Keratinocyte (primary cell): ENCODE results near the gene THUMPD3. TPM values are rescaled to one million over a fixed set of nuclear protein-coding genes. Genes with fewer than 3 reads are reported as not detected.
A peak's percentile ranks its signal among the peaks of the same experiment; 100 is the strongest.

ENCODE experiments used
- DNase-seq: peaks from one replicate; pipeline ENCODE4 v3.0.0-alpha.2; 2011; ENCODE audit warnings: low read depth, missing footprints, low spot score
- FAIRE-seq: peaks from 2 replicates; lab custom pipeline; 2011; peaks lifted over from hg19 to GRCh38; lab: Jason Lieb, UNC
- H2AFZ ChIP-seq: 2 replicates; pipeline ENCODE4 v1.6.0; 2012; ENCODE audit warnings: low read length, control low read depth, inconsistent platforms; ENCODE audit not compliant: control insufficient read depth
- H3K27ac ChIP-seq: 2 replicates; pipeline ENCODE4 v1.5.1; 2011; ENCODE audit warnings: low read length; ENCODE audit not compliant: control insufficient read depth, insufficient read depth
- H3K27me3 ChIP-seq: 3 replicates; pipeline ENCODE4 v1.6.0; 2011; ENCODE audit warnings: low read length; ENCODE audit not compliant: control insufficient read depth, insufficient read depth; ENCODE audit errors: extremely low read depth
- H3K36me3 ChIP-seq, 2 experiments: 2 replicates in 1 of 2; 3 replicates in 1 of 2; pipeline ENCODE4 v1.5.1; 2011; ENCODE audit warnings: low read length in 2 of 2, mild to moderate bottlenecking in 1 of 2; ENCODE audit not compliant: control insufficient read depth in 2 of 2, insufficient read depth in 2 of 2; ENCODE audit errors: extremely low read depth in 1 of 2
- H3K4me1 ChIP-seq: 3 replicates; pipeline ENCODE4 v1.5.1; 2011; ENCODE audit warnings: low read length; ENCODE audit not compliant: control insufficient read depth, insufficient read depth; ENCODE audit errors: extremely low read depth
- H3K4me2 ChIP-seq: 3 replicates; pipeline ENCODE4 v1.6.0; 2011; ENCODE audit warnings: low read depth, low read length; ENCODE audit not compliant: control insufficient read depth, insufficient read depth; ENCODE audit errors: extremely low read depth
- H3K4me3 ChIP-seq, 3 experiments: fragments of 200-600 bp in 1 of 3; sonication (generic) in 1 of 3; 2 replicates in 2 of 3; 3 replicates in 1 of 3; pipeline ENCODE4 v1.5.1; 2011 to 2016; ENCODE audit warnings: low read length in 3 of 3, mild to moderate bottlenecking in 3 of 3, control low read depth in 2 of 3, inconsistent platforms in 1 of 3, low read depth in 1 of 3, mixed read lengths in 1 of 3, mixed run types in 1 of 3, moderate library complexity in 1 of 3; ENCODE audit not compliant: control insufficient read depth in 2 of 3, insufficient read depth in 2 of 3; ENCODE audit errors: extremely low read depth in 1 of 3
- H3K79me2 ChIP-seq: 2 replicates; pipeline ENCODE4 v1.6.0; 2012; ENCODE audit warnings: low read length; ENCODE audit not compliant: control insufficient read depth, insufficient read depth
- H3K9ac ChIP-seq: 3 replicates; pipeline ENCODE4 v1.6.0; 2011; ENCODE audit warnings: low read length; ENCODE audit not compliant: control insufficient read depth, insufficient read depth; ENCODE audit errors: extremely low read depth
- H3K9me1 ChIP-seq: 3 replicates; pipeline ENCODE4 v1.6.0; 2011; ENCODE audit warnings: low read length; ENCODE audit not compliant: control insufficient read depth, insufficient read depth; ENCODE audit errors: extremely low read depth
- H3K9me3 ChIP-seq: 2 replicates; pipeline ENCODE4 v1.5.1; 2012; ENCODE audit warnings: low read depth, low read length; ENCODE audit not compliant: control insufficient read depth
- H4K20me1 ChIP-seq: 3 replicates; pipeline ENCODE4 v1.6.0; 2011; ENCODE audit warnings: low read length; ENCODE audit not compliant: control insufficient read depth, insufficient read depth; ENCODE audit errors: extremely low read depth
- CTCF ChIP-seq, 3 experiments: IDR thresholded peaks in 1 of 3; conservative IDR thresholded peaks in 1 of 3; optimal IDR thresholded peaks in 1 of 3; 2 replicates in 2 of 3; 3 replicates in 1 of 3; pipeline versions ENCODE3 to v1.5.1; 2011; ENCODE audit warnings: low read length in 3 of 3, mild to moderate bottlenecking in 3 of 3, moderate library complexity in 2 of 3, control low read depth in 1 of 3, inconsistent platforms in 1 of 3; ENCODE audit not compliant: insufficient read depth in 2 of 3; ENCODE audit errors: extremely low read depth in 1 of 3
- EZH2 ChIP-seq: IDR thresholded peaks from one replicate; pipeline ENCODE4 v1.6.1; 2012; ENCODE audit warnings: inconsistent platforms, mild to moderate bottlenecking, low read length, moderate library complexity
- dilution Hi-C: fragments of 300-500 bp; cut with MboI; formaldehyde crosslinking; loops from one replicate; pipeline ENCODE4 v1.7.0; 2020; ENCODE audit warnings: low sequenced_read_pairs; ENCODE audit not compliant: extremely low pct_ligation_motif_present
- polyA plus RNA-seq, 5 experiments: library from polyadenylated mRNA; depleted of rRNA in 3 of 5; stranded (reverse) in 3 of 5; stranded (forward) in 1 of 5; unstranded in 1 of 5; fragments of >200 nt; gene quantifications; 1 replicate in 1 of 5; 2 replicates in 3 of 5; 3 replicates in 1 of 5; pipeline versions ENCODE4 v1.2.1 to v1.2.3, GENCODE V29; 2011 to 2012; ENCODE audit warnings: missing spikeins in 2 of 5, low read depth in 1 of 5, low replicate concordance in 1 of 5

Gene THUMPD3
- polyA plus RNA-seq, 1 donor (not counting 4 experiments of a cell fraction or from before 2014, with no cell fraction given): 59.8 TPM

- H2AFZ ChIP-seq: no peak overlapping the region
- no peaks in the 10 kb centered on the region for H3K27me3 ChIP-seq
- DNase-seq: peak; percentile 89
- H3K4me1 ChIP-seq: peaks cover 33% of the 10 kb centered on the region
- H3K27ac ChIP-seq: peak overlapping the region; percentile 88
- peaks cover 84% of the 10 kb centered on the region for H3K79me2 ChIP-seq
- peaks cover 8 to 13% of the 10 kb centered on the region in 2 experiments for H3K36me3 ChIP-seq
- peak overlapping the region; percentile 84 for H3K9ac ChIP-seq
- no peaks in the 10 kb centered on the region for H3K9me1 ChIP-seq
- H4K20me1 ChIP-seq: peaks cover 20% of the 10 kb centered on the region
- peak overlapping the region; percentile 72 to 97 (median 76) for H3K4me3 ChIP-seq
- TF ChIP-seq CTCF (optimal IDR thresholded peaks at IDR 0.05 in 1 of 3, IDR thresholded peaks at IDR 0.05 in 1 of 3, conservative IDR thresholded peaks at IDR 0.05 in 1 of 3; ENCODE audit: extremely low read depth in 1 of 3, insufficient read depth in 2 of 3, low read length in 3 of 3) (no peak), EZH2 (no peak)
- dilution Hi-C loops: no loop called here
- no peak overlapping the region for H3K4me2 ChIP-seq
- no peaks in the 10 kb centered on the region for H3K9me3 ChIP-seq
- peak; percentile 69 for FAIRE-seq
These were observed 33.9 kb downstream of the THUMPD3 start for GRCh38 chr3:9396632-9397331.

GRCh38 chr3:9397332-9397905 lies 34.6 kb downstream of the THUMPD3 start, which contains the start of gene SETD5:
Gene SETD5 (plus strand): TSS chr3:9397615. CDS start chr3:9428939, 31,324 bp downstream.
- H3K4me2 ChIP-seq: peak within 1 kb of the TSS; percentile 96
- H4K20me1 ChIP-seq: peaks cover 20% of the 10 kb centered on the region
- no peak within 1 kb of the TSS for H2AFZ ChIP-seq
- peak within 1 kb of the TSS; percentile 87 to 97 (median 96) for H3K4me3 ChIP-seq
- FAIRE-seq (no peak), DNase-seq (peak; percentile 73)
- dilution Hi-C loops: no loop called here
- peak within 1 kb of the TSS; percentile 100 for H3K9ac ChIP-seq
- H3K27me3 ChIP-seq: no peaks in the 10 kb centered on the region
- H3K9me1 ChIP-seq: no peaks in the 10 kb centered on the region
- H3K4me1 ChIP-seq: peaks cover 40% of the 10 kb centered on the region
- peaks cover 84% of the 10 kb centered on the region for H3K79me2 ChIP-seq
- TF ChIP-seq CTCF (optimal IDR thresholded peaks at IDR 0.05 in 1 of 3, IDR thresholded peaks at IDR 0.05 in 1 of 3, conservative IDR thresholded peaks at IDR 0.05 in 1 of 3; ENCODE audit: extremely low read depth in 1 of 3, insufficient read depth in 2 of 3, low read length in 3 of 3) (no peak), EZH2 (no peak)
- no peaks in the 10 kb centered on the region for H3K9me3 ChIP-seq
- peak within 1 kb of the TSS; percentile 99 for H3K27ac ChIP-seq
- H3K36me3 ChIP-seq: peaks cover 5 to 13% of the 10 kb centered on the region in 2 experiments
